Mesothelial cell of epicardium (in vitro differentiated cells): ENCODE data around the gene DPYD. TPM values are rescaled to one million over a fixed set of nuclear protein-coding genes. Genes with fewer than 3 reads are reported as not detected.
A peak's percentile ranks its signal among the peaks of the same experiment; 100 is the strongest.

ENCODE experiments used
- DNase-seq, 2 experiments: peaks; one replicate each; pipeline ENCODE4 v3.0.0; 2021; ENCODE audit warnings: low spot score in 2 of 2; ENCODE audit not compliant: unreplicated experiment in 2 of 2
- H3K27ac Mint-ChIP-seq: 2 replicates; pipeline ENCODE4 v1.8.0; 2021; ENCODE audit warnings: mixed read lengths
- H3K27me3 Mint-ChIP-seq: 2 replicates; pipeline ENCODE4 v1.8.0; 2021; ENCODE audit warnings: low read depth, mixed read lengths
- H3K36me3 Mint-ChIP-seq: 2 replicates; pipeline ENCODE4 v1.8.0; 2021; ENCODE audit warnings: mixed read lengths
- H3K4me1 Mint-ChIP-seq: 2 replicates; pipeline ENCODE4 v1.8.0; 2021; ENCODE audit warnings: mixed read lengths
- H3K4me3 Mint-ChIP-seq: 2 replicates; pipeline ENCODE4 v1.8.0; 2021; ENCODE audit warnings: mild to moderate bottlenecking, moderate library complexity, mixed read lengths
- H3K9me3 Mint-ChIP-seq: 2 replicates; pipeline ENCODE4 v1.8.0; 2021; ENCODE audit warnings: mixed read lengths
- total RNA-seq: library from RNA; stranded (reverse); gene quantifications from 3 replicates; pipeline ENCODE4 v1.2.1, GENCODE V29; 2021
- TF ChIP-seq, protein P1 (sequence below): fragments of 200-600 bp; sonication (generic); IDR thresholded peaks from one replicate; pipeline ENCODE4 v1.5.0; 2021; ENCODE audit warnings: antibody characterized with exemption; ENCODE audit not compliant: unreplicated experiment

DPYD gene
- total RNA-seq, result 11.5 to 15.3 TPM (median 13.3 TPM) in 3 replicates

DNA sequence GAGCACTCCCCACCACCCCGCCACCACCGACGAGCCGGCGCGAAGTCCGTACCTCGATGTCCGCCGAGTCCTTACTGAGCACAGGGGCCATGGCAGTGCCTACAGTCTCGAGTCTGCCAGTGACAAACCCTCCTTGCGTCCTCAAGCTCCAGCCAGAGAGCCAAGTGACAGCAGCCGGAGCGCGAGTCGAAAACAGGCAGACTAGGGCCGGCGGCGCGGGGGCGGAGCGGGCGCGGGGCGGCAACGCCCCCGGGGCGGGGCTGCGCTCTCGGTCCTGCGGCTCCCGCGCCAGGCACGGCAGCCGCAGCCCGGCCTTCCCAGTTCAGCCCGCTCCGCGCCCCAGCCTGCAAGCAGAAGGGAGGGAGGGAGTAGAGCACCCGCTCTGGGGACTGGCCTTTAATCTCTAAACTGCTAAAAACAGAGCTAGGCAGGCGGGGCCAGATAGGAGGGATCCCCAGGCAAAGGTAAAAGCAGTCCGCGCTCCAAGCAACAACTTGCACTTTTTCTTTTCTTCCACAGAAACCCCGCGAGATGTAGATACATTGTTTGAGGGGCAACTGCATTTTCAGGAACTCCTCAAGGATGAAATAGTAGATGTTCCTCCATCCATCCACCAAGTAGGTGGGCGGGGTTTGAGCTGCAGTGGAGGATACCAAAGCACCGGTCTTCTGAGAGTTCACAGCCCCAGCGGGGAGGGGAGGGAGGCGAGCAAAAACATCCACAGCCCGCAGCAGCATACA, at the start of gene DPYD:
Gene DPYD (minus strand): TSS at position 203 of the 740 bp plus-strand sequence. CDS start 112 bp downstream, at position 91.
- H3K36me3 Mint-ChIP-seq, result no peaks in the 10 kb centered on the region
- H3K9me3 Mint-ChIP-seq, result no peaks in the 10 kb centered on the region
- H3K4me3 Mint-ChIP-seq, result peak within 1 kb of the TSS; percentile 92
- H3K4me1 Mint-ChIP-seq, result peaks cover 19% of the 10 kb centered on the region
- peaks cover 15% of the 10 kb centered on the region for H3K27me3 Mint-ChIP-seq
- TF ChIP-seq, protein P1, sequence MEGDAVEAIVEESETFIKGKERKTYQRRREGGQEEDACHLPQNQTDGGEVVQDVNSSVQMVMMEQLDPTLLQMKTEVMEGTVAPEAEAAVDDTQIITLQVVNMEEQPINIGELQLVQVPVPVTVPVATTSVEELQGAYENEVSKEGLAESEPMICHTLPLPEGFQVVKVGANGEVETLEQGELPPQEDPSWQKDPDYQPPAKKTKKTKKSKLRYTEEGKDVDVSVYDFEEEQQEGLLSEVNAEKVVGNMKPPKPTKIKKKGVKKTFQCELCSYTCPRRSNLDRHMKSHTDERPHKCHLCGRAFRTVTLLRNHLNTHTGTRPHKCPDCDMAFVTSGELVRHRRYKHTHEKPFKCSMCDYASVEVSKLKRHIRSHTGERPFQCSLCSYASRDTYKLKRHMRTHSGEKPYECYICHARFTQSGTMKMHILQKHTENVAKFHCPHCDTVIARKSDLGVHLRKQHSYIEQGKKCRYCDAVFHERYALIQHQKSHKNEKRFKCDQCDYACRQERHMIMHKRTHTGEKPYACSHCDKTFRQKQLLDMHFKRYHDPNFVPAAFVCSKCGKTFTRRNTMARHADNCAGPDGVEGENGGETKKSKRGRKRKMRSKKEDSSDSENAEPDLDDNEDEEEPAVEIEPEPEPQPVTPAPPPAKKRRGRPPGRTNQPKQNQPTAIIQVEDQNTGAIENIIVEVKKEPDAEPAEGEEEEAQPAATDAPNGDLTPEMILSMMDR, result no peak
- H3K27ac Mint-ChIP-seq, result peak within 1 kb of the TSS; percentile 97
- peak; percentile 81 to 90 for DNase-seq

DNA sequence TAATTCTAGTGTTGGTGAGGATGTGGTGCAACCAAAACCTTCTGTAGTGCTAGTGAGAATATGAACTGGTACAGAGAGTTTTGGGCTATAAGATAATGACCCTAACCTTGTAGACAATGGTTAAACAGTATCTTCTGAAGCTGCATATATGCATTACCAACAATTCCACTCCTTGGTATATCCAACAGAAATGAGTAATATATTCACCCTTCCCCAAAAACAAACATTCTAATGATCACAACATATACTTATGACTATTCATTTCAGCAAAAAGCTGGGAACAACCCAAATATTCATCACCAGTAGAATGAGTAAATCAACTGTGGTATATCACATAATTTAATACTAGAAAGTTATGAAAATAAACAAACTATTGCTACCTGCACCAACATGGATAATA, 39.6 kb upstream of the DPYD start:
- no peak overlapping the region for H3K27ac Mint-ChIP-seq
- TF ChIP-seq, protein P1, result no peak
- no peaks in the 10 kb centered on the region for H3K36me3 Mint-ChIP-seq
- peaks cover 24% of the 10 kb centered on the region for H3K27me3 Mint-ChIP-seq
- DNase-seq, result no peak
- H3K4me3 Mint-ChIP-seq, result no peak overlapping the region
- H3K4me1 Mint-ChIP-seq, result no peaks in the 10 kb centered on the region
- H3K9me3 Mint-ChIP-seq, result peaks cover 18% of the 10 kb centered on the region

DNA sequence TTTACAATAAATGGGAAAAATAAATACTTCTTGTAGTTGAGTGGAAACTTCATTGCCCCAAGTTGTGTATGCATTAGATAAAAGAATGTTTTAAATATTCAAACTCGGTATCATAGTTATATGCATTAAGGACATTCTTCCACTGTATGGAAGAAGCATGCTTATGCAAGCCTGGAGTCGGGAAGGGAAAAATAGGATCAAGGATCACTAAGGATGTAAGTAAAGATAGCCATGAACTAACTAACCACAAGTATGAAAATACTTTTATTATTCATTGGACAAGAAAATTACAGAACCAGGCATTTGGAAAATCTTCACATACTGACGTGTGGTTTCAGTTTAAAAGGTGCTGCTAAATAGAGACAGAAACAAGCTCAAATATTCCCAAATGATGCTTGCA, 26.9 kb upstream of the DPYD start:
- Mint-ChIP-seq H3K9me3 (no peaks in the 10 kb centered on the region), H3K27me3 (peaks cover 23% of the 10 kb centered on the region), H3K4me3 (no peak overlapping the region), H3K4me1 (no peaks in the 10 kb centered on the region), H3K36me3 (no peaks in the 10 kb centered on the region), H3K27ac (no peak overlapping the region)
- DNase-seq, result no peak
- TF ChIP-seq, protein P1, result no peak

DNA sequence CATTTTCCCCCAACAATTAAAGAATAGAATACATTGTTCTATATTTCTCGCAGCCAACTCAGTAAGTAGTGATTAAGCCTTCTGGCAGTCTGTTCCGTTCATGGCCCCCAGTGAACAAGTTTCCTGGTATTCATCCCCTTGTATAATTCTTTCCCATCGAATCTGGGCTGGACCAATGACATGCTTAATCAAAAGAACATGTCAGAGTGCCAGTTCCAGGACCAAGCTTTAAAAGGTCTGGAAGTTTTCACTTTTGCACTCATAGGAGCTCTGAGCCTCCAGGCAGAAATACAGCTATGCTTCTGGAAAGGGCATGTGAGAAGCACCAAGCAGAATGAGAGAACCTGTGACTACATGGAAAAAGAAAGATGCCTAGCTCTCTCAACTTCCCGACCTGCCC, 22.5 kb upstream of the DPYD start:
- DNase-seq, result no peak
- H3K9me3 Mint-ChIP-seq, result peaks cover 3% of the 10 kb centered on the region
- no peak overlapping the region for H3K27ac Mint-ChIP-seq
- no peaks in the 10 kb centered on the region for H3K36me3 Mint-ChIP-seq
- TF ChIP-seq, protein P1, result no peak
- H3K4me1 Mint-ChIP-seq, result no peaks in the 10 kb centered on the region
- peaks cover 11% of the 10 kb centered on the region for H3K27me3 Mint-ChIP-seq
- no peak overlapping the region for H3K4me3 Mint-ChIP-seq

DNA sequence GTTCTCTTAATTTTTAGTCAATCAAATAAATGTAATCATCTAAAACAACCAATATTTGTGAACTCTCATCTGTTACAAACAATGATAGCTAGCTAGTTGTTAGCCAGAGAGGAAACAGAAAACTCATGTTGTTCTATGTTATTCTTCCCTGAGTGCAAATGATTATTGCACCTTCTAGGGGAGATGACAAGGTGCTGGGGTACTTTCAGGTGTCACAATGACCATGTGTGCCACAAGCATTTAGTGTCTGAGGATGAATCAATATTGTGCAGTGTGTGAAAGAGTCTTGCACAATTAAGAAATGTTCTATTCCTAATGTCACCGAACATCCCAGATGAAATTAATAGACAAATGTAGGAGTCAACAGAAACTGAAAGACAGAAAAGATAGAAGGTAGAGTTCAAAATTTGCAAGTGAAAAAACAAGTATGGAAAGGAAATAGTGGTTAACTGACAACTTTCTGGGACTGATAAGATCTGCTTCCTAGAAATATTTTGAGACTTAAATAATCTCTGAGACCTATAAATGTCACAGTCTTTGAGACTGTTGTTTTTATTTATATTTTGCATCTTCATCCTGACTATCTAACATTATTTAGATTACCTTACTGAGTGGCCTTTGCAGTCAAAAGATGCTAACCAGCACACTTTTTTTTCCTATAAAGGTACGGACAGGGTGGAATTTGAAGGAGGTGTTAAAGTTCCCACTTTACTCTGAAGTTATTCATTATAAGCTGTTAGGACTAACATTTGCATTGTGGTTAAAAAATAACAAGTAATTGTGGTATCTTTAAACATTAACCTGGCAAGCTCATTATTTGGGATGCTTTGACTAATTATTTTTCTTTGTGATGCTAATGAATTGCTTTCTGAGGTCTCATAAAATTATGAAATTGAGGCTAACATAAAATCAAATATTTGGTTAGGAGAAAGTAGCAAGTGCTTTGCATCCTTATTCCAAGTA, 21.6 kb upstream of the DPYD start:
- no peak for DNase-seq
- Mint-ChIP-seq H3K9me3 (peaks cover 3% of the 10 kb centered on the region), H3K27me3 (peaks cover 3% of the 10 kb centered on the region), H3K36me3 (no peaks in the 10 kb centered on the region), H3K27ac (no peak overlapping the region), H3K4me3 (no peak overlapping the region), H3K4me1 (no peaks in the 10 kb centered on the region)
- TF ChIP-seq, protein P1, result no peak
